GM23338 (cell line): ENCODE results near the gene MAP1LC3B2. TPM values are rescaled to one million over a fixed set of nuclear protein-coding genes. Genes with fewer than 3 reads are reported as not detected.

ENCODE experiments used
- ATAC-seq: fragments of 200-7000 bp; cut with Tn5 transposase; 3 replicates; pipeline ENCODE4 v1.9.1; 2020
- DNase-seq: peaks from one replicate; pipeline ENCODE4 v3.0.0-alpha.2; 2015; ENCODE audit warnings: low spot score
- H2AFZ ChIP-seq: fragments of 200-600 bp; sonication (generic); 2 replicates; pipeline ENCODE4 v1.8.0; 2016; ENCODE audit warnings: antibody characterized with exemption, mild to moderate bottlenecking, moderate library complexity
- H3F3A ChIP-seq: fragments of 200-600 bp; sonication (generic); replicated peaks from 2 replicates; pipeline ENCODE4 v1.8.0; 2017; ENCODE audit warnings: antibody characterized with exemption, mixed run types, low read depth
- H3K27ac ChIP-seq: fragments of 200-600 bp; sonication (generic); 2 replicates; pipeline ENCODE4 v1.6.1; 2016; ENCODE audit warnings: low read depth
- H3K27me3 ChIP-seq: fragments of 200-600 bp; sonication (generic); 2 replicates; pipeline ENCODE4 v1.8.0; 2016; ENCODE audit warnings: mild to moderate bottlenecking, mixed run types, moderate library complexity; ENCODE audit not compliant: insufficient read depth
- H3K36me3 ChIP-seq: fragments of 200-600 bp; sonication (generic); 2 replicates; pipeline ENCODE4 v1.8.0; 2016; ENCODE audit warnings: mild to moderate bottlenecking; ENCODE audit not compliant: insufficient read depth
- H3K4me1 ChIP-seq: fragments of 200-600 bp; sonication (generic); 2 replicates; pipeline ENCODE4 v1.8.0; 2016; ENCODE audit warnings: mild to moderate bottlenecking, moderate library complexity; ENCODE audit not compliant: insufficient read depth
- H3K4me2 ChIP-seq: fragments of 200-600 bp; sonication (generic); 2 replicates; pipeline ENCODE4 v1.7.1; 2017; ENCODE audit warnings: mixed run types
- H3K4me3 ChIP-seq: fragments of 200-600 bp; sonication (generic); 2 replicates; pipeline ENCODE4 v1.6.1; 2016; ENCODE audit warnings: mixed run types
- H3K79me2 ChIP-seq: fragments of 200-600 bp; sonication (generic); replicated peaks from 2 replicates; pipeline ENCODE4 v1.8.0; 2017; ENCODE audit warnings: mild to moderate bottlenecking; ENCODE audit not compliant: insufficient read depth
- H3K9me2 ChIP-seq: fragments of 200-600 bp; sonication (generic); 2 replicates; pipeline ENCODE4 v1.8.0; 2017; ENCODE audit not compliant: insufficient read depth
- H4K20me1 ChIP-seq: fragments of 200-600 bp; sonication (generic); replicated peaks from 2 replicates; pipeline ENCODE4 v1.8.0; 2017; ENCODE audit warnings: mild to moderate bottlenecking; ENCODE audit not compliant: insufficient read depth
- H3K27ac Mint-ChIP-seq: 2 replicates; pipeline ENCODE4 v1.8.0; 2020; ENCODE audit warnings: inconsistent platforms, mild to moderate bottlenecking, moderate library complexity, mixed read lengths
- H3K27me3 Mint-ChIP-seq: 3 replicates; pipeline ENCODE4 v1.8.0; 2022; ENCODE audit warnings: low read depth, mild to moderate bottlenecking, moderate library complexity, mixed read lengths, inconsistent platforms; ENCODE audit not compliant: insufficient read depth, poor library complexity
- H3K36me3 Mint-ChIP-seq: 3 replicates; pipeline ENCODE4 v1.8.0; 2021; ENCODE audit warnings: low read depth, mild to moderate bottlenecking, inconsistent platforms, moderate library complexity, mixed read lengths
- H3K4me1 Mint-ChIP-seq: 3 replicates; pipeline ENCODE4 v1.8.0; 2020; ENCODE audit warnings: mild to moderate bottlenecking, inconsistent platforms, mixed read lengths
- H3K4me3 Mint-ChIP-seq: 3 replicates; pipeline ENCODE4 v1.8.0; 2021; ENCODE audit warnings: moderate library complexity, mild to moderate bottlenecking, inconsistent platforms, mixed read lengths
- H3K9me3 Mint-ChIP-seq: 3 replicates; pipeline ENCODE4 v1.8.0; 2020; ENCODE audit warnings: moderate library complexity, mild to moderate bottlenecking, inconsistent platforms, mixed read lengths
- CREB1 ChIP-seq: fragments of 250-450 bp; sonication (Bioruptor Pico); IDR thresholded peaks from 2 replicates; pipeline ENCODE4 v1.5.0; 2020; ENCODE audit warnings: low read depth, mild to moderate bottlenecking, moderate library complexity
- CTCF ChIP-seq, 2 experiments: fragments of 200-600 bp in 1 of 2; sonication (generic) in 1 of 2; conservative IDR thresholded peaks; 2 replicates each; pipeline versions ENCODE4 v1.5.1 to v1.6.1; 2016 to 2017; ENCODE audit warnings: antibody characterized with exemption in 2 of 2, low read depth in 2 of 2, mild to moderate bottlenecking in 2 of 2, moderate library complexity in 1 of 2
- EZH2 ChIP-seq: fragments of 200-600 bp; sonication (generic); IDR thresholded peaks from one replicate; pipeline ENCODE4 v1.8.0; 2017; ENCODE audit warnings: antibody characterized with exemption, mild to moderate bottlenecking, low read depth; ENCODE audit not compliant: unreplicated experiment
- EZH2phosphoT487 ChIP-seq: fragments of 200-600 bp; sonication (generic); IDR thresholded peaks from one replicate; pipeline ENCODE4 v1.8.1; 2018; ENCODE audit warnings: antibody characterized with exemption; ENCODE audit not compliant: unreplicated experiment
- JUNB ChIP-seq: IDR thresholded peaks from one replicate; pipeline ENCODE4 v1.6.1; 2016; ENCODE audit warnings: antibody characterized with exemption; ENCODE audit not compliant: unreplicated experiment
- NANOG ChIP-seq: IDR thresholded peaks from 2 replicates; pipeline ENCODE4 v1.6.1; 2016; ENCODE audit warnings: antibody characterized with exemption, borderline replicate concordance
- POLR2AphosphoS5 ChIP-seq: IDR thresholded peaks from 2 replicates; pipeline ENCODE4 v1.6.1; 2016; ENCODE audit warnings: antibody characterized with exemption, low read depth
- ZNF114 ChIP-seq: fragments of 250-450 bp; sonication (Bioruptor Pico); IDR thresholded peaks from 2 replicates; pipeline ENCODE4 v1.5.0; 2020; ENCODE audit warnings: mild to moderate bottlenecking, moderate library complexity
- ZNF331 ChIP-seq: fragments of 250-450 bp; sonication (Bioruptor Pico); IDR thresholded peaks from 2 replicates; pipeline ENCODE4 v1.5.0; 2020; ENCODE audit warnings: low read depth, mild to moderate bottlenecking, moderate library complexity
- polyA plus RNA-seq: library from polyadenylated mRNA; unstranded; fragments of >200 nt; fragmentation: Nextera tagmentation; extraction: Ambion mirVana; gene quantifications from 2 replicates; pipeline ENCODE4 v1.2.1, GENCODE V29; 2016
- total RNA-seq: library from RNA; depleted of rRNA; stranded (reverse); fragments of >200 nt; shearing (Covaris generic); gene quantifications from 2 replicates; pipeline ENCODE4 v1.2.3, GENCODE V29; 2014
- TF ChIP-seq, protein P1 (sequence below): IDR thresholded peaks from 2 replicates; pipeline ENCODE4 v1.6.1; 2016; ENCODE audit warnings: antibody characterized with exemption

Gene MAP1LC3B2
- total and polyA plus RNA-seq, 2 experiments from 2014 or later = 1.3 to 6.7 TPM

DNA sequence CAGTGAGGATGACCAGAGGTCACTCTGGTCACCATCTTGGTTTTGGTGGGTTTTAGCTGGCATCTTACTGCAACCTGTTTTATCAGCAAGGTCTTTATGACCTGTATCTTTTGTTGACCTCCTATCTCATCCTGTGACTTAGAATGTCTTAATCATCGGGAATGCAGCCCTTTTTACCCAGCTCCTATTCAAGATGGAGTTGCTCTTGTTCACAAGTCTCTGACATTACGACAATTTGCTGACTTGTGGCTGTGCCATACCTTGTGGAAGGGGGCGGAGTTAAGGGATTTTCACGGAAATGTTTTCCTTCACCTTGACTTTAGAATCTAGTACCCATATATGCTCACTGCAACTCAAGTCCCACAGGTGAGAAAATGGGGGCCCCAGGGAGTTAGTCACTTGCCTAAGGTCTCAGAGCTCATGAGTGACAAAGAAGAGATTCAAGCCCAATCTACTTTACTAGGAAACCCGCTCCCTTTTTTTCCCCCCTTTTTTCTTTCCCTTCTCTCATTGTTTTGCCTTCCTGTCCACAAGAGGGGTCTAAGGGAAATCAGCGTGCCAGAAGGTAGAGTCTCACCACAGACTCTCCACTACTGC, 2.7 kb upstream of the MAP1LC3B2 start (continued):
- TF ChIP-seq CTCF (conservative IDR thresholded peaks at IDR 0.05; ENCODE audit: low read depth in 2 of 2) (no peak), ZNF331 (CRISPR knock-in tag) (no peak), EZH2phosphoT487 (no peak), ZNF114 (CRISPR knock-in tag) (no peak), EZH2 (no peak), JUNB (no peak), CREB1 (CRISPR knock-in tag) (no peak), NANOG (no peak), POLR2AphosphoS5 (no peak)

- no peaks in the 10 kb centered on the region for H3K9me3 Mint-ChIP-seq
- Histone ChIP-seq H3K36me3 (no peaks in the 10 kb centered on the region; the same call in 1 of the 2 replicates), H3K9me2 (0 out of 2 replicates have a peak, but pooled peaks cover 3% of the 10 kb centered on the region), H3F3A (no peaks in the 10 kb centered on the region), H2AFZ (no peak overlapping the region), H3K27me3 (no peaks in the 10 kb centered on the region), H3K27ac (no peak overlapping the region), H3K4me1 (peaks cover 5% of the 10 kb centered on the region; the same call in 1 of the 2 replicates), H4K20me1 (no peaks in the 10 kb centered on the region), H3K4me2 (no peak overlapping the region), H3K79me2 (no peaks in the 10 kb centered on the region), H3K4me3 (no peak overlapping the region)
- no peak overlapping the region for H3K27ac Mint-ChIP-seq
- no peak overlapping the region for H3K4me3 Mint-ChIP-seq
- no peak for DNase-seq
- no peak for TF ChIP-seq POLR2AphosphoS5
- no peak for TF ChIP-seq EZH2phosphoT487
- TF ChIP-seq, protein P1, sequence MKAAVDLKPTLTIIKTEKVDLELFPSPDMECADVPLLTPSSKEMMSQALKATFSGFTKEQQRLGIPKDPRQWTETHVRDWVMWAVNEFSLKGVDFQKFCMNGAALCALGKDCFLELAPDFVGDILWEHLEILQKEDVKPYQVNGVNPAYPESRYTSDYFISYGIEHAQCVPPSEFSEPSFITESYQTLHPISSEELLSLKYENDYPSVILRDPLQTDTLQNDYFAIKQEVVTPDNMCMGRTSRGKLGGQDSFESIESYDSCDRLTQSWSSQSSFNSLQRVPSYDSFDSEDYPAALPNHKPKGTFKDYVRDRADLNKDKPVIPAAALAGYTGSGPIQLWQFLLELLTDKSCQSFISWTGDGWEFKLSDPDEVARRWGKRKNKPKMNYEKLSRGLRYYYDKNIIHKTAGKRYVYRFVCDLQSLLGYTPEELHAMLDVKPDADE = no peak
- ATAC-seq = no peak
- H3K36me3 Mint-ChIP-seq = no peaks in the 10 kb centered on the region
- H3K27me3 Mint-ChIP-seq = peaks cover 12% of the 10 kb centered on the region
- H3K4me1 Mint-ChIP-seq = peaks cover 9% of the 10 kb centered on the region
Observed at GRCh38 chr12:116556964-116557698, 2.0 kb upstream of the MAP1LC3B2 start.
